ENCODE measurements around the gene TMEM170B.

The TMEM170B gene

DNA sequence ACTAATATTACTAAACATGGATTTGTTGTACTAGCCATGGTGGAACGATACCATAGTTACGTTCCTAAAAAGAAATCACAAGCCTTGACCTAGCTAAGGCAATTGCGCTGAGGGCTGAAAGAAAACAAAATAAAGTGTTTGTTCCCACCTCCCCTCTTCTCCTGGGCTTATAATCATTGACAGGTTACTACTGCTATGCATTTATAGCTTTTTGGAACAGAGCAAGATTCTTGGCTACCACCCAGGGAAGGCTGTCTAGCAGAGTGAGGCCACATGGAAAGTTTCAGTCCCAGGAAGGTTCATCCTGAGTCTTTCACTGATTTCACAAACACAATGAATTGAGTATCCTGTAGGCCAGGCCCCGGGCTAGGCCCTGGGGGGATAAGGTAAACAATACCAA, 84.6 kb downstream of the TMEM170B start:
- DNase-seq: no peak

DNA sequence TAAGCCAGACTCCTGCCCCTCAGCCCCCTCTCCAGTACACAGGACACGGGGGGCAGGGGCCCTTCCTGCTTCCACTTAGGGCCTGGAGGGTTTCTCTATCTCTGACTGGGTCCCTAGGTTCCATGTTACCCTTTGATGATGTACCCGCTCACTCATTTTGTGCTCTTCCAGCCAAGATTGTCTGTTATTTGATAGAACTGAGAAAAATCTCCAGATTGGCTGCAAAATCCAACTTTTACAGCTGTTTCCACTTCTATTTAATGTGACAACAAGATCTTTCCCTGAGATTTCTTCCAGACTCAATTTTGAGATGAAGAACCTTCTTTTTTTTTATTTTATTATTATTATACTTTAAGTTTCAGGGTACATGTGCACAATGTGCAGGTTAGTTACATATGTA, 85.7 kb downstream of the TMEM170B start:
- DNase-seq: no peak

DNA sequence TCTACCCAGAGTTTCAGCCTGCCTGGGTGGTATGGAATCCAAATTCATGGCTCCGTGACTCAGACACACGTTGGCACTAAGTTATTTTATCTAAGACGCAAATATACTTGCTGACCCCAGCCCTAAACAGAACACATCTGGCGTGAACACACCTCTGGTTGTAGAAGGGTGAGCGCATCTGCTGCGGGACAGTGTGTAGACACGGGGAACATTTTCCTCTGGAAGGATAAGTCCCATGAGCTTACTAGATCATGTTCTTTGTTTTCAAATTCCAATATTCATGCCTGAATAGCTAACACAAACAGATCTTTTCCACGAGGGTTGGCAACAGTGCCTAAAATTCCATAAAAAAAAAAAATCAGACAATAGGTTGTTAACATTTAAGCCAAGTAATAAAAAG, 87.8 kb downstream of the TMEM170B start:
- DNase-seq: no peak

DNA sequence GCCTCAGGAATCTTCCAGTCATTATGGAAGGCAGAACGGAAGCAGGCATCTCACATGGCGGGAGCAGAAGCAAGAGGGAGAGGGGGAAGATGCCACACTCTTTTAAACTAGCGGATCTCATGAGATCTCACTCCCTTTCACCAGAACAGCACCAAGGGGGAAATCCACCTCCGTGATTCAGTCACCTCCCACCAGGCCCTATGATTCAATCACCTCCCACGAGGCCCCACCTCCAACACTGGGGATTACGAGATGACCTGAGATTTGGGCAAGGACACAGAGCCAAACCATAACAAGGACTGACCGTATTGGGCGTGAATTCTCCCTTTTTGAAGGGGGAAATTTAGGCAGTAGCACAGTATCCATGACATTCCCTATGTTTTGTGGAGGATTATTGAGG, 88.8 kb downstream of the TMEM170B start:
- no peak for DNase-seq

DNA sequence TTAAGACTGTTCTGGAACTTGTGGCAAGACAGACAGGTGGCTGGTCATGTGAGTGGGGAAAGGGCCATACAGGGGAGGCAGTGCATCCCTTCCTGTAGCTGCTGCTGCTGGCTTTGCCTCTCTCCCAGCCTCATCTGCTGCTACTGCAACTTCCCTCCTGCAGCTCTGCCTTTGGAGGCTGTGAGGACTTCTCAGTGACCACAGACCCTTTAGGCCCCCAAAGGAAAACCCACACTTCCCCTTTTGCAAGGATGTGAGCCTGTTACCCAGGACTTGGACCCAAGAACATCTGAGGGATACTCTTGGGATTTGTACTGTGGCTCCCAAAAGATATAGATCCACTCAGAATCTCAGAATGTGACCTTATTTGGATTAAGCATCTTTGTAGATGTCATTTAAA, 91.0 kb downstream of the TMEM170B start:
- no peak for DNase-seq

DNA sequence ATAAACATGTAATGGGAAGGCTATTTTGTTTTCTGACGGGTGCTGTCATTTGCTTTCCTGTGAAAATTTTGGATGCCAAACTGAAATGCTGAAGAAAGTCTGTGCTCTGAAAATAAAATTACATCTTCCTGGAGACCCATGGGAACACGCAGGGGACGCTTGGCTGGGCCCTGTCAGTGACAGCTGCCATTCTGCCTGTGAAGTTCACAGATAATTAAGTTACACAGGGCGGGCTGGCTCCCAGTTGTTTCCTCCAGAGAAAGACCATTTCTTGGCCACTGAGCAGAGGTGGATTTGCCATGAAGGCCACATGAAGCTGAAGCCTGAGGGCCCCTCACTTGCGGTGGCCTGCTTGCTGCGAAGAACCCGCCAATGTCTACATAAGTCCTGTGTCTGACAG, 93.5 kb downstream of the TMEM170B start:
- DNase-seq: no peak

DNA sequence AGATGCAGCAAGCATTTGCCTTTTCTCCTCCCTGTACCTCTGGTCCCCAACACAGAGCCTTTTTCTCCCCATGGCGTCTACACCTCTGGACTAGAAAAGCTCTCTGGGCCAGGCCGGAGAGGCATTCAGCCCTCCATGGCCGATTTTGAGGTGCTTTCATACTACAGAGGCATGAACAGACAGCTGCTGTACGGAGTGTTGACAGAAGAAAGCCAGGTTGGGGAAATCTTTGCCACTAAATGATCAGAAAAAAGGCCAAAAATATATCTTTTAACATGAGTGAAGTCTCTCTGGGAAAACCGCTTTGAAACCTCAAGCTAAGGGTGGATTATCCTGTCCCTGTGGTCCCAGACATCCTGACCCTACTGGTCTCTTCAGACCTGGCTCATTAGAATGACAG, 94.0 kb downstream of the TMEM170B start:
- no peak for DNase-seq

DNA sequence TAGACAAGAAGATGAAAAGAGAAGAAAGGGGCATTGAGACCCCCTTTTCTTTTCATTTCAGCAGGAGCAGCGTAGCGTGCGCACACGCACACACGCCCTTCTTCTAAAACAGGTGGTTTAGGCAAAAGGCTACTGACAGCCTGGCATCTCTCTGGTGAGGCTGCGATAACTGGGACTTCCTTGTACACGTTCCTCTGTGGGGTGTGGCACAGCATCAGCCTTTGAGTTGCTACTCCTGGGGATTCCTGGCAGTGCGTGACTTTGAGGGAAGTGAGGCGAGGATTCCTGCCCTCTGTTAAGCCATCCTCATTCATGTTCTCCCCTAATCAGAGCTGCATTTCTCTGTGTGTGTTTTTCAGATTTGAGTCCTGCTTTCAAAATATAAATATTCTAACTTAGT, 94.7 kb downstream of the TMEM170B start:
- no peak for DNase-seq

DNA sequence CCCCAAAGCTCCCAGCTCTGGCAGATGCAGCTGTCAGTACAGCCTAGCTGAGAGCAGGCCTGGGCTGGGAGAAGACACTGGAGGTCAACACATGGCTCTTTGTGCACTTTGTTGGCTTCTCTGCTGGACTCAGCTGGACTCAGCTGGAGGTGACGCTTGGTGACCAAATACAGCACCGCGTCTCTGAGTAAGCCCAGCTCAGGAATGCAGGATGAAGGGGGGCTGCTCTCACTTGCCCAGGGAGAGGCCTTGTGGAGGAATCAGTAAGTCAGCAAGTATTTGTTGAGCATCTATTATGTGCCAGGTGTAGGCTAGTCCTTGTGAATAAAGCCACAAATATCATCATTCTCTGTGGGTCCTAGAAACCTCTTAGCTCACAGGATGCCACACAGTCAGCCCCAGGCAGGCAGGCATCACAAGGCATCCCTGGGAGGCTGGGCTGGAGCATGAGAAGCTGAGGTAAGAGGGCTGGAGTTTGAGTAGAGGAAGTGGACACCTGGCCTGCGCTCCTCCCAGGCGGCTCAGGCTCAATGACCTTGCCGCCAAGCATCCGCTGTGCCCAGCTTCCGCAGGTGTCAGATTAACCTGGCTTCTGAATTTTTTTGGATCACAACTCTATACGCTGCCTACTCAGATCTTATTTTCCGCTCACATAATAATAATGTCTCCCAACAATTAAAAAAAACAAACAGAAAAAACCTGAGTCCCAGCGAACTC, 95.4 kb downstream of the TMEM170B start:
- DNase-seq: no peak

Measured in NCI-H1105 (cell line).